Esophagus (tissue), 2 donors: ENCODE data around the gene ADGRG3. TPM values are rescaled to one million over a fixed set of nuclear protein-coding genes. Genes with fewer than 3 reads are reported as not detected.

Experiments used
- H3K27ac ChIP-seq, 2 donors: one replicate each; pipeline ENCODE4 v1.5.1; 2013; ENCODE audit warnings: low read depth in 2 of 2, mild to moderate bottlenecking in 2 of 2, inconsistent platforms in 1 of 2, low read length in 1 of 2, moderate library complexity in 1 of 2
- H3K27me3 ChIP-seq, 2 donors: one replicate each; pipeline ENCODE4 v1.6.1; 2013; ENCODE audit warnings: low read length in 2 of 2, control low read depth in 1 of 2, mild to moderate bottlenecking in 1 of 2; ENCODE audit not compliant: insufficient read depth in 2 of 2, control insufficient read depth in 1 of 2
- H3K36me3 ChIP-seq, 2 donors: one replicate each; pipeline ENCODE4 v1.6.1; 2013; ENCODE audit warnings: low read length in 1 of 2; ENCODE audit not compliant: control insufficient read depth in 2 of 2, insufficient read depth in 2 of 2
- H3K4me1 ChIP-seq, 2 donors: one replicate each; pipeline ENCODE4 v1.6.1; 2013; ENCODE audit warnings: low read length in 1 of 2; ENCODE audit not compliant: control insufficient read depth in 2 of 2, insufficient read depth in 2 of 2
- H3K4me3 ChIP-seq, 2 donors: one replicate each; pipeline ENCODE4 v1.5.1; 2013; ENCODE audit warnings: low read length in 2 of 2, mild to moderate bottlenecking in 2 of 2, low read depth in 1 of 2, moderate library complexity in 1 of 2
- H3K9me3 ChIP-seq, 2 donors: one replicate each; pipeline ENCODE4 v1.6.1; 2013; ENCODE audit warnings: mild to moderate bottlenecking in 2 of 2, low read depth in 1 of 2, low read length in 1 of 2, moderate library complexity in 1 of 2; ENCODE audit not compliant: control insufficient read depth in 2 of 2, insufficient read depth in 1 of 2
- WGBS, 2 donors: extraction: QIAGEN DNeasy Blood & Tissue Kit; methylation state at CpG; one replicate each; pipeline ENCODE4 v1.1.7; 2013; 5-methylcytosine and 5-hydroxymethylcytosine counted together
- polyA plus RNA-seq, 2 donors: library from polyadenylated mRNA; stranded (reverse); fragments of 200-250 nt; gene quantifications; one replicate each; pipeline ENCODE4 v1.2.3, GENCODE V29; 2013
- donor health status: healthy with polysubstance abuse.
- donor health status: Bipolar disorder and iron deficiency.

Gene ADGRG3
- polyA plus RNA-seq, 2 donors, result 0.31 to 0.72 TPM

DNA sequence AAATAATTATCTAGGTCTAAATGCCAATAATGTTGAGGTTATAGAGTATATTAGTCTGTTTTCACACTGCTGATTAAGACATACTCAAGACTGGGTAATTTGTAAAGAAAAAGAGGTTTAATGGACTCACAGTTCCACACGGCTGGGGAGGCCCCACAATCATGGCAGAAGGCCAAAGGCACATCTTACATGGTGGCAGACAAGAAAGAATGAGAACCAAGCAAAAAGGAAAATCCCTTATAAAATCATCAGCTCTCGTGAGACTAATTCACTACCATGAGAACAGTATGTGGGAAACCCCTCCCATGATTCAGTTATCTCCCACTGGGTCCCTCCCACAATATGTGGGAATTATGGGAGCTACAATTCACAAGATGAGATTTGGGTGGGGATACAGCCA, 64.6 kb downstream of the ADGRG3 start:
- Histone ChIP-seq H3K27ac (no peak overlapping the region), H3K4me1 (peaks cover 4% of the 10 kb centered on the region in 2 donors), H3K4me3 (no peak overlapping the region), H3K36me3 (no peaks in the 10 kb centered on the region), H3K27me3 (no peaks in the 10 kb centered on the region), H3K9me3 (no peaks in the 10 kb centered on the region)
- 68 to 71% methylated on average over 2 of the region's 2 CpGs for whole genome bisulfite sequencing, 2 donors

DNA sequence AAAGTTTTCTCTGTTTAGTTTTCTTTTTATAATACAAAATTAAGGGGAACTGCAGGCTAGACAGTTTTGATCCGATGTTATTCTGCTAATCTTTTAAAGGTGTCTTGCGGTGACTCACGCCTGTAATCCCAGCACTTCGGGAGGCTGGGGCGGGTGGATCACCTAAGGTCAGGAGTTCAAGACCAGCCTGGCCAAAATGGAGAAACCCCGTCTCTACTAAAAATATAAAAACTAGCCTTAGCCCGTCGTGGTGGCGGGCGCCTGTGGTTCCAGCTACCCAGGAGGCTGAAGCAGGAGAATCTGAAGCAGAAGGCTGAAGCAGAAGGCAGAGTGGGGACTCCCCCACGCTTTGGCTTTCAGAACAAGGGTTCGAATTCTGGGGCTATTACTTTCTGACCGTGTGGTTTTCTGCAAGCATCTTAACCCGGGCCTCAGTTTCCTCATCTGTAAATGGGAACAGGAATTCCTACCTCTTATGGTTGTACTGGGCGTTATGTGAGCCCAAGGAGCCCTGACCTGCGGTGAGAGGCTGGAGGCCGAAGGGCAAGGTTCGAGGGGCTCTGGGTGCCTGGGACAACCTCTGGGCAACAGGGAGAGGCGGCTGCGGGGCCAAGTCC, 66.3 kb downstream of the ADGRG3 start:
- WGBS, 2 donors, result 47 to 51% methylated on average over 20 of the region's 20 CpGs
- peak overlapping the region; percentile 69 to 86 for H3K4me3 ChIP-seq
- peak overlapping the region; percentile 85 to 96 for H3K27ac ChIP-seq
- peaks cover 0 to 4% of the 10 kb centered on the region in 2 donors for H3K36me3 ChIP-seq
- H3K4me1 ChIP-seq, result peaks cover 4% of the 10 kb centered on the region in 2 donors
- H3K9me3 ChIP-seq, result no peaks in the 10 kb centered on the region
- no peaks in the 10 kb centered on the region for H3K27me3 ChIP-seq

DNA sequence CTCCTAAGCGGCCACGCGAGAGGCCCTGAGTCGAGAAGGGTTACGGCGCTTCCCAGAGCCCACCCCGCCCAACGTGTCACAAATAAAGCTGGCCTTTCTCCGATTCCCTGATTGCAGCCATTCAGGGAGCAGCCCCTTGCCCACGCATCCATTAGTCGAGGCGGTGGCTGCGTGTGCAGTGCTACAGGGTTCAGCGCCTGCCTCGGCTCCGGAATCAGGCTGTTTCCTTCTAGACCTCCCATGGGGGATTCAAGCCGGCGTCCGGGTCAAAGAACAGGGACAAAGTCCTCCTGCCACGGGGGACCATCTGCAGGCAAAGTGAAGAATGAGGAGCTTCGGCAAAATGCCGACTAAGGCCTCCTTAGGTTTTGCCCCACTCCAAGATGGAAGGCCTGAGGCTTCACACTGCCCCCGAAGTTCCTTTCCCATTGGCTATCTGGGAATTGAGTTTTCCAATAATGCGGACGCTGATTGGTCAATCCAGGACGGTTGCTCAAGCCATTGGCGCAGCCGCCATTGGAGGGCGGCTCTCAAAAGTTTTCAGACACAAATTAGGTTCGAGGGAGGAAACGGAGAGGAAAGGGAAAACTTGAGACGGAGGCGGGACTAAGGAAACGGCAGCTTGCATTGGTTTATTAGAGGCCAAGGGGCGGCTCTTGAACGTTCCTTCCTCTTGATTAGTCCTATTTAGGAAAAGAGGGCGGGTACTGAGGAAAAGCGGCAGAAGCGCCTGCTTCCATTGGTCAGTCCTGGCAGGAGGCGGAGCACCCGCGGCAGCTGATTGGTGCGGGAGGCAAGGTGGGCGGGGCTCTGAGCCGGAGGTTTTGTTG, 67.0 kb downstream of the ADGRG3 start:
- no peaks in the 10 kb centered on the region for H3K9me3 ChIP-seq
- peaks cover 4 to 10% of the 10 kb centered on the region in 2 donors for H3K4me1 ChIP-seq

DNA sequence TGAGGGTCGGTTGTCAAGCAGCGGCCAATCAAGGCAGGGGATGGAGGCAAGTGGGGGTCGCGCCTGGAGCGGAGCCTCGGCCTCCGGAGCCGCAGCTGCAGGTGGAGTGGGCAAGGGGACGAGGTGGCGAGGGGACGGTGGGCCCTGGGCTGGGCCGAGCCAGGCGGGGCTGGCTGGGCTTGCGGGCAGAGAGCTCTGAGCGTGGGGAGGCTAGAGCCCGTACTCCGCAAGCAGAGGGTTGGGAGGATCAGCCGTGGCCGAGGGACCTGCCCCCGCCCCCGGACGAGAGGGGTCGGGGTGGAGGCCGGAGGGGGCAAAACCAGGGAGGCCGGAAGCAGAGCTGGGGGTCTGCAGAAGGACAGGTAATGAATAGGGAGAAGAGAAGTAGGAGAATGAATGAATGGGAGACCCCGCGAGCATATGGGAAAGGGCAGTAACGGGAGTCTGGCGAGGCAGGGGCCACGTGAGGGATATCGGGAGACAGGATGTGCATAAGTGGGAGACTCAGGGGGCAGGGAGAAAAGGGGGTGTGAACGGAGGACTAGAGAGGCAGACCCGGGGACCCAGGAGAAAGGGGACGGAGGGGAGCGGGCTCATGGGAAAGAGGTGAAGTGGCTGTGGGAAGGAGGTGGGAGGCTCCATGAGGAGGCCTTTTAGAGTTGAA, 67.8 kb downstream of the ADGRG3 start, which contains the start of gene KATNB1:
KATNB1 (plus strand) TSS at position 16 of the 664 bp plus-strand sequence. CDS start 1,474 bp downstream, outside the sequence.
- H3K4me3 ChIP-seq, result peak within 1 kb of the TSS; percentile 86 to 92
- peak within 1 kb of the TSS; percentile 85 to 96 for H3K27ac ChIP-seq
- H3K27me3 ChIP-seq, result no peaks in the 10 kb centered on the region
- peaks cover 0 to 4% of the 10 kb centered on the region in 2 donors for H3K36me3 ChIP-seq
- WGBS, 2 donors, result 1 to 2% methylated on average over 35 of the region's 35 CpGs
- peaks cover 4 to 16% of the 10 kb centered on the region in 2 donors for H3K4me1 ChIP-seq
- no peaks in the 10 kb centered on the region for H3K9me3 ChIP-seq

More for the DNA sequence above, 67.0 kb downstream of the ADGRG3 start:
- H3K27ac ChIP-seq, result peak overlapping the region; percentile 85 to 96
- WGBS, 2 donors, result 0 to 1% methylated on average over 45 of the region's 45 CpGs
- peaks cover 0 to 4% of the 10 kb centered on the region in 2 donors for H3K36me3 ChIP-seq
- no peaks in the 10 kb centered on the region for H3K27me3 ChIP-seq
- H3K4me3 ChIP-seq, result peak overlapping the region; percentile 86 to 92

GRCh38 chr16:57736419-57737351, 68.6 kb downstream of the ADGRG3 start:
- Histone ChIP-seq H3K36me3 (peaks cover 0 to 4% of the 10 kb centered on the region in 2 donors), H3K27me3 (no peaks in the 10 kb centered on the region), H3K4me1 (peaks cover 4 to 18% of the 10 kb centered on the region in 2 donors), H3K27ac (peak overlapping the region; percentile 50 to 86), H3K9me3 (no peaks in the 10 kb centered on the region), H3K4me3 (peak overlapping the region; percentile 86 to 92)
- 11 to 13% methylated on average over 23 of the region's 23 CpGs for WGBS, 2 donors

DNA sequence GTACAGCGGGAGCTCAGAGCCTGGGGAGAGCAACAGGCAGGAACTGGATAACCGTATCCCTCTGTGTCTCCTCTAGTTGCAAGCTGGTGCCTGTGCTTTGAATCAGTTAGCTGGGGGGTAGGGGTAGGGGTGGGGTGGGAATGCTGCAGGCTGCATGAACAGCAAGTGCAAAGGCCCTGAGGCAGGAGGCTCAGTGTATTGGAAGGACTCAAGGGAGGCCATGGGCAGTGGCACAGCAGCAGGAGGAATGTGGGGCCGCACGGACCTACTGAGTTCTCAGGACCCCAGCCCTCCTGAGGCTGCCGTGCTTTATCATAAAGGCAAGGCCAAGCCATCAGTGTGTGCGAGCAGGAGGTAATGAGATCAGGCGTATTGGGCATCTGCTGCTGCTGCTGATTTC, 70.7 kb downstream of the ADGRG3 start:
- H3K27me3 ChIP-seq, result no peaks in the 10 kb centered on the region
- peaks cover 4 to 18% of the 10 kb centered on the region in 2 donors for H3K4me1 ChIP-seq
- no peak overlapping the region for H3K4me3 ChIP-seq
- peaks cover 0 to 8% of the 10 kb centered on the region in 2 donors for H3K36me3 ChIP-seq
- no peak overlapping the region for H3K27ac ChIP-seq
- no peaks in the 10 kb centered on the region for H3K9me3 ChIP-seq
- 95 to 98% methylated on average over 7 of the region's 7 CpGs for WGBS, 2 donors

Other genes with a start within 250 kb of the ADGRG3 start
- 10 to 100 TPM; 11.7 to 31.6 TPM for gene CIAPIN1, start 220.9 kb upstream of the ADGRG3 start, polyA plus RNA-seq
- gene COQ9, start 220.8 kb upstream of the ADGRG3 start, polyA plus RNA-seq, result 10 to 100 TPM; 56.1 to 70.3 TPM
- 10 to 100 TPM; 18.5 to 34.0 TPM for gene POLR2C, start 205.6 kb upstream of the ADGRG3 start, polyA plus RNA-seq
- 10 to 100 TPM; 27.6 to 33.7 TPM for gene DOK4, start 181.8 kb upstream of the ADGRG3 start, polyA plus RNA-seq
- gene CCDC102A, start 131.7 kb upstream of the ADGRG3 start, polyA plus RNA-seq, result 1 to 10 TPM; 2.6 TPM
- gene ADGRG5, start 125.7 kb upstream of the ADGRG3 start, polyA plus RNA-seq, result under 1 TPM; 0.49 to 0.85 TPM
- gene ADGRG1, start 39.7 kb upstream of the ADGRG3 start, polyA plus RNA-seq, result 10 to 100 TPM; 30.9 to 31.1 TPM
- not detected for gene DRC7, start 26.5 kb downstream of the ADGRG3 start, polyA plus RNA-seq
- gene KATNB1, start 67.5 kb downstream of the ADGRG3 start, polyA plus RNA-seq, result 10 to 100 TPM; 10.5 to 16.5 TPM
- gene KIFC3, start 134.2 kb downstream of the ADGRG3 start, polyA plus RNA-seq, result 10 to 100 TPM; 21.9 to 65.1 TPM